GM21825 (cell line): ENCODE measurements around the gene MUC5AC.
"Not testable (repeated sequence)": the region's sequence is repeated elsewhere in the genome, so short reads cannot be mapped to it uniquely, and the experiment has no call there.

ENCODE experiments used
- ATAC-seq: cut with Tn5 transposase; IDR thresholded peaks from one replicate; pipeline ENCODE4 v1.9.1; 2021; ENCODE audit warnings: mild to moderate bottlenecking, moderate library complexity; ENCODE audit not compliant: unreplicated experiment

Gene MUC5AC

GRCh38 chr11:1162138-1162475 is 4.4 kb downstream of the MUC5AC start:
- ATAC-seq: no peak

- ATAC-seq: no peak
These were observed 4.9 kb downstream of the MUC5AC start for GRCh38 chr11:1162491-1163311.

- no peak for ATAC-seq
These were observed 5.7 kb downstream of the MUC5AC start for GRCh38 chr11:1163321-1163910.

GRCh38 chr11:1163911-1164735 is 6.4 kb downstream of the MUC5AC start:
- no peak for ATAC-seq

GRCh38 chr11:1164779-1165255 is 7.1 kb downstream of the MUC5AC start:
- ATAC-seq: not testable (repeated sequence)

GRCh38 chr11:1165256-1166041 is 7.7 kb downstream of the MUC5AC start:
- no peak for ATAC-seq

GRCh38 chr11:1167256-1167655 is 9.5 kb downstream of the MUC5AC start:
- ATAC-seq: no peak

GRCh38 chr11:1167751-1168231 is 10.0 kb downstream of the MUC5AC start:
- ATAC-seq: no peak

GRCh38 chr11:1168256-1168655 is 10.5 kb downstream of the MUC5AC start:
- no peak for ATAC-seq

GRCh38 chr11:1168721-1169161 is 11.0 kb downstream of the MUC5AC start:
- ATAC-seq: no peak

GRCh38 chr11:1171223-1171984 is 13.7 kb downstream of the MUC5AC start:
- ATAC-seq: no peak

GRCh38 chr11:1171985-1172728 is 14.4 kb downstream of the MUC5AC start:
- ATAC-seq: no peak

- no peak for ATAC-seq
These were observed 15.0 kb downstream of the MUC5AC start for GRCh38 chr11:1172729-1173117.

- ATAC-seq: not testable (repeated sequence)
These were observed 15.6 kb downstream of the MUC5AC start for GRCh38 chr11:1173396-1173795.

- ATAC-seq: no peak
These were observed 17.0 kb downstream of the MUC5AC start for GRCh38 chr11:1174441-1175370.

GRCh38 chr11:1175461-1176223 is 17.9 kb downstream of the MUC5AC start:
- no peak for ATAC-seq
